ENCODE results near the gene PLEKHG5.
A peak's percentile ranks its signal among the peaks of the same experiment; 100 is the strongest.

Gene PLEKHG5

DNA sequence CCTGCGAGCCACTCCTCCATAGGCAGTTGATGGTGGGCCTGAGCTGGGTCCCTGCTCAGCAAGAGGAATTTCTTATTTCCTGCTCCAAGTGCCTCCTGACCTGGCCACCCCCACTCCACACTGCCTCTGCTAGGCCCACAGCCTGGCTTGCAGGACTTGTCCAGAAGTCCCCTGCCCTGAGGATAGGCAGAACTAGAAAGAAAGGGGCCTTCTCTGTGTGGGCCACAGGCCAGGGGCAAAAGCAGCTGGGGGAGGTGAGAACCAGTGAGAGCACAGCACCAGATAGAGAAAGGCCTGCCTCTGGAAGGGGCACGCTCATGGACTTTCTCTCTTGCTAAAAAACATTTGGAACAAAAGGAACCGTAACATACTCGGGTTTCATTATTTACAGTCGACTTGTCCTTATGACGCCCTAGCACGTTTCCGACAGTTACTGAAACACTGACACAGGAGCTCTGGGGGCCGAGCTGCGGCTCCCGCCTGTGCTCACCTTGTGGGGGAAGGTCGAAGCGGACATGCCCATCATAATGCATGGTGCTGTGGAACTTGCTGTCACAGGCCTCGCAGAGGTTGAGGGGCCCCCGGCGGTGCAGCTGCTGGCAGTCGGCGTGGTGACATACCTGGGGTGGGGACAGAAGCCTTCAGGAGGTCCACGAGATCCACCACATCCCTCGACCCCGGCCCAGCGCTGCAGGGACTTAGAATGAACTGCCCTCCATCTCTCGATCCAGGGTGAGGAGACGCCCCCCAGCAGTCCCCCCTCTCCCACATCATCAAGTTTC, 14.2 kb downstream of the PLEKHG5 start:
- no peak for DNase-seq (ENCODE audit: low read depth)

DNA sequence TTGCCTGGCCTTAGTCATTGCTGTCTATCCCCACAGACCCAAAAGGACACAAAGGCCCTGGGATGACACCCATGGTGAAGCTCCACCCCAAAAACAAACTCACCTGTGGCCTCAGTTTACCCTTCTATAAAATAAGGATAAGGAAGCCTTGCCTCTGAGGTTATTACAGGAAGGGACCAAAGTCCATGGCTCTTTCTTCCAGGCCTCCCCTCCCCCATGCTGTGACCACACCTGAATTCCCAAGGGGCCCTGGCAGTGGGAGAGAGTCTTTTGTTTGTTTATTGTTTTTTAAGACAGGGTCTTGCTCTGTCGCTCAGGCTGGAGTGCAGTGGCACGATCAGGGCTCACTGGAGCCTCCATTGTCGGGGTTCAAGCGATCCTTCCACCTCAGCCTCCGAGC, 15.0 kb downstream of the PLEKHG5 start:
- no peak for DNase-seq (ENCODE audit: low read depth)

DNA sequence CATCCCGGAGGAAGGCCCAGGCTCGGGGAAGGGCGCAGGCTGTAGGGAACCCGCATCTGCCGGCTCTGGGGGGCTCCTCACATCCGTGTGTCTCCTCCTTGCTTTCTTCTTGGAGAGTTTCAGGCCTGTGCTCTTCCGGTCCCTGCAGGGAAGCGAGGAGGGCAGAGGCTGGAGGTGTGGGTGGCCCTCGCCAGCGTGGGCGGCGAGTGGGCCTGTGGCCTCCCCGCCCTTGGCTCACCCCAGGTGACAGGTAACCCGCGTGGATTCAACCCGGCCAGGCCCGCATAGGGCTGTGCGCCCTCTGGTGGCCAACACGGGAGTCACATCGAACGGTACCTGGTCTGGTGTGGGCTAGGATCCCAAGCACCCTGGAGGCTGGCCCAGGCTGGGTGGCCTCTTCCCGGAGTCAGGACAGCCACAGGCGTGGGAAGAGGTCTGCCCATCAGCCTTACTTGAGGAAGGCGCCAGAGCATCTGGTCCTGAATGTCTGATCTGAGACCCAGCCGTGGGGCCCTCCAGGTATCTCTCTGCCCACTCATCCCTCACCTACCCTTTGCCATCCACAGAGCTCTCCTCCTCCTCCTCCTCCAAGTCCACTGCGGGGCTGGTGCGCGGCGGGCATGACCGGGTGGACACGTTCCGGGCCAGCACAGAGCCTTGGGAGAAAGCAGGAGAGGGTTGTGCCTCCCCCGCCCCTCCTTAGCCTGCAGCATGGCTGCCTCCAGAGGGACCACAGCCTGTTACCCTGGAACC, 15.9 kb downstream of the PLEKHG5 start:
- DNase-seq (ENCODE audit: low read depth) = peak; percentile 56

DNA sequence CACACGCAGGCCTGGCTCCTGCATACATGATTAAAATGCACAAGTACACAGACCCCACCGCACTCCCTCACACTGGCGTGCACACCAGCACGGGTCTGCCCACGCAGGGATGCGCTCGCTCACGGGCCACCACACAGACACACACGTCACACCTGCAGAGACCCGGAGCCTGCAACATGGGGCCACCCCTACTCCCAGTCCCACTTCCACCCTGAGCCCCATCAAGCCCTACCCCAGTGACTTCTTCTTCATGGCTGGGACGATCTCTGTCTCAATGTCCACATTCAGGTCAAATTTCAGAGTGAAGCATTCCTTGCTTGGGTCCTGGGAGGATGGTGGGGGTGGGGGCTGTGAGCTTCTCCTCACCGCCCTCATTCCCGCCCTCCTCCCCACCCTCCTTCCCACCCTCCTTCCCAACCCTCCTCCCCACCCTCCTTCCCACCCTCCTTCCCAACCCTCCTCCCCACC, 16.6 kb downstream of the PLEKHG5 start:
- DNase-seq (ENCODE audit: low read depth) = no peak

DNA sequence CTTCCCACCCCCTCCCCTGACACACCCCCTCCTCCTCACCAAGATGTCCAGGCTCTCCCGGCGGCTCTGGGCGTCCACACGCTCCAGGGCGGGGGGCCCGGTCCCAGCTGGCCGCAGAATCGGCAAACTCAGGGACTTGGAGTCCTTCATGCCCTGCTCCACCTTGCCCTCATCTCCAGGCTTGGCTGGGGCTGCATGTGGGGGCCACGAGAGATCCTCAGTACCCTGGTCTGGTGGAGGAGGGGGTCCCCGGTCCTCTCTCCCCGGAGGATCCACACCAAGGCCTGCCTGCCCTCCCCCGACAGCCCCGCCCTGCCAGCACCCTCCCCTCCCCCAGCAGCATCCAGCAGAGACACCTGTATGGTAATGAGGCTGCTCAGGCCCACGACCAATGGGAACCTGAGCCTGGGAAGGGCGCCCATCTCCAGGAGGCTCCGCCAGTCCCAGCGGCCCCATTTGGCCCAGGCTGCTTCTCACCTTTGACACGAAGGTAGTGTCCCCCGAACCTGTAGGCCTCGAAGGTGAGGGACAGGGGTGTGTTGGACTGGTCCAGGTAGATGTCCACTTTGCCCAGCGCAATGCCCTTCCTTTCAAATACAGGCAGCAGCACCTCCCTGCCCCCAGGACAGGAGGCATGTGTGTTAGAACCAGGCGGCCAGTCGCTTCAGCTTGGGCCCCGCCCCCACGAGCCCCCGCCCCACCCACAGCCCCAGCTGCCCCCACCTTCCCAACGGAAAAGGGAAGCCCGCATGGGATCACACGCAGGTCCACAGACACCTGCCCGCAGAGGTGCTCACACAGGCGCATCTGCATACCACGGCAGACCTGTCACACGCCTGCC, 17.3 kb downstream of the PLEKHG5 start:
- DNase-seq (ENCODE audit: low read depth) = no peak

DNA sequence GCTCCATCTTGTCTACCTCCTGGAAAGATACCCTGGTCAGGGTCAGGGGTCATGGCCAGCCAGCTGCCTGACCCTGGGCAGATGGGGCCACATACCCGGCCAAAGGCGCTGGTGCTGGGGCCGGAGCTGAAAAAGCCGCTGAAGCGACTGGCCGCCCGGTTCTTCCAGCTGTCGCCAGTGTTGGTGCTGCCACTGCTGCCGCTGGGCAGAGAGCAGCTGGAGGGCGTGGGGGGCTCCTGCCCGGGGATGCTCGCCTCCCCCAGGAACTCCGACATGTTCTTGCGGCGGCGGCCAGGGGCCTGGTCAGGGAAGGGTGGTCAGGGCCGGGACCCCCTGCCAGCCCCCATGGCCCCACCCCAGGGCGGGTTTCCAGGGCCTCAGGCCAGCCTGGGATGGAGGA, 18.3 kb downstream of the PLEKHG5 start:
- DNase-seq (ENCODE audit: low read depth) = no peak

DNA sequence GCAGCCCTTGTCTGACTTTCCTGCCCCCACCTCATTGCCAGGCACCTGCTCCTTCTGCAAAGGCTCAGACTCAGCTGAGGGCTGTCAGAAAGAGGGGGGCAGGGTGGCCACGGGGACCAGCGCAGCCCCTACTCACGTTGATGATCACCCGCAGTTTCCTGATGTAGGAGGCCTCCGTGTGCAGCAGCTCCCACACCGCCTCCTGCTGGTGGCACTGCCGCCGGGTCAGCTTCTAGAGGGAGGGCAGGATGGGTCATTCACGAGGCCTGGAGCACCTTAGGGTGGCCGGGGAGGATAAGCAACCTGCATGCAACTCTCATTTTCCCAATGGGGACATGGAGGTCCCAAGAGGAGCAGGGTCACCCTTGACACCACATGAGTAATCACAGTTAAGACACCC, 19.1 kb downstream of the PLEKHG5 start:
- no peak for DNase-seq (ENCODE audit: low read depth)

DNA sequence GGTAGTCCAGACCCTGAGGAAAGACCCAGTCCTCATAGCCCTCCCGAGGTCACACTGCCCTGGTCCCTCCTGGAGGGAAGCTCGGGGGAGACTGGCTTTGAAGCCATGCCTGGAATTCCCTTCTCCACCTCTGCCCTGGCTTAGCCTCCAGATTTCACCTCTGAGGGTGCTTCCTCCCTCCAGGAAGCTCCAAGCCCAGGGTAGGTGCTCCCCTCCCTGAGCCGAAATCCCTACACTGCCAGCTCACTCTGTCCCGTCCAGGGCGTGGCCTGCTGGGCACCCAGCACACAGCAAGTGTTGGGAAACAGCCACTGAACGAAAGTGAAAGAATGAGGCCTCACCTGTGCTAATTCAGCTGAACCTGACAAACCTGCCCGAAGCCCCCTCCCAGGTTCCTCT, 19.5 kb downstream of the PLEKHG5 start:
- DNase-seq (ENCODE audit: low read depth) = no peak

DNA sequence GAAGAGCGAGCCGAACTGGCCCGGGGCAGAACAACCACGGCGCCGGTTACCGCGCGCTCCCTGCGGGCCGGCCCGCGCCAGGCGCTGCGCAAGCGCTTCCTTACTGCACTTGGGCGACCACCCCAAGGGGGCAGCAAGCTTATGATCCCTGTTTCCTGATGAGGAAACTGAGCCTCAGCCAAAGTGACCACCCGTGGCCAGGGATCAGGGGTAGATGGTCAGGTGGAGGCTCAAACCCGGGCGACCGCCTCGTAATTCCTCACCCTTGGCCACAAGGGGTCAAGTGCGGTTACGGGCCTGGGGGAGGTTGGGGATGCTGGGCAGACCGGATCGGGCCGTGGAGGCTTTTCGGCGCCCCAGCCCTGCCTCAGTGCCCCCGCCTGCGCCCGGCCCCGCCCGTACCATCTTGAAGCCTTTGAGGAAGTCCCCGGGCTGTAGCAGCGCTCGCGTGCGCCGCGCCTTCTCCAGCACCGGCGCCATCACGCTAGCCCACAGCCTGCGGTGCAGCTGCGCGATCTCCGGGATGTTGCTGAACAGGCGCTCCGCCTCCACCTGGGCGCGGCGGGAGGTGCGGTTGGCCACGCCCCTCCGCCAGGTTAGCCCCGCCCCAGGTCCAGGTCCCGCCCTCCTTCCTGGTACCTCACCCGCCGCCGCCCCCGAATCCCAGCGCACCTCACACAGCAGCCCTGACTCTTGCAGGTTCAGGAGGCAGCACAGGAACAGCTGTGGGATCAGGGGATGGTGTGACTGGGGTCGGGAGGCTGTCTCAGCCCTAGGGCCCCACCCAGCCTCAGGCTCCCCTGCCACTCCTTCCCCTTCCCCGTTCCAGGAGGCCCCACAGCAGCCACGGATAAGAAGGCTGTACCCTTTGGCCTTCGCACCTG, 20.1 kb downstream of the PLEKHG5 start:
- no peak for DNase-seq (ENCODE audit: low read depth)

DNA sequence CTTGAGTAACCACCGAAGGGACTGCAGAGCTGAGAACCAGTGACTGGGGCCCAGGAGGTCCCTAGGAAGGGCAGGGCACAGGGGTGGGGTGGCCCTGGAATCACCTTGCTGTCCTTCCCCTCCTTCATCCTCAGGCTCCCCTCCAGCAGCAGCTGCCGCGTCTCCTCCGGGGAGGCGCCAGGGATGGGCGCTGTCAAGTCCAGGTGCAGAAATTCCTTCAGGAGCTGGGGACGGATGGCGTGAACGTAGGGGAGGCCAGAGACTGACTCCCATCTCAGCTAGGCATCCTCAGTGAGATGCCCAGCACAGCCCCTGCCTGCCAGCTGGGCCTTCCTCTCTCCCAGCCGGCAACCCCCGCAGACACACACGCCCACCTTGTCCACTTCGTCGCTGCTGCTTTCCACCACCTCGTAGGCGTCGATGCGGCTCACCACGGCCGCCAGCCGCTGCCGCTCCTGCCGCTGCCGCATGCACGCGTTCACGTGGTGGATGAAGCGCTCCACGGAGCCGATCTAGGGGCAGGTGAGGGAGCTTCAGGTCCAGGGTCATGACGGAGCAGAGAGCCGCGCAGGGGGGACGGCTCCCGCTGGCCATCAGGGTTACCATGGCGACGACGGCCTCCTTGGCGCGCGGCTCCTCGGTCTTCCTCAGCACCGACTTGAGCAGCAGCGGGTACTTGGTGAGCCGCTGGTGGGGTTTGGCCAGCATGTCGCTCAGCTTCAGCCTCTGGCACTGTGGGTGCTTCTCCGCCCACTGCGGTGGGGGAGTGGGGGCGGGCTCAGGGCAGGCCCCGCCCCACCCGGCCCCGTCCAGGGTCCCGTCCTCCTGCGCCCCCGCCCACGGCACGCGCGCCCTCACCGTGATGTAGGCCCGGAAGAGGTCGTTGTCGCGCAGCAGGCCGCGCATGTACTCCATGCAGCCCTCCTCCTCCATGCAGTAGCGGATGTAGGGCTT, 21.1 kb downstream of the PLEKHG5 start:
- no peak for DNase-seq (ENCODE audit: low read depth)

DNA sequence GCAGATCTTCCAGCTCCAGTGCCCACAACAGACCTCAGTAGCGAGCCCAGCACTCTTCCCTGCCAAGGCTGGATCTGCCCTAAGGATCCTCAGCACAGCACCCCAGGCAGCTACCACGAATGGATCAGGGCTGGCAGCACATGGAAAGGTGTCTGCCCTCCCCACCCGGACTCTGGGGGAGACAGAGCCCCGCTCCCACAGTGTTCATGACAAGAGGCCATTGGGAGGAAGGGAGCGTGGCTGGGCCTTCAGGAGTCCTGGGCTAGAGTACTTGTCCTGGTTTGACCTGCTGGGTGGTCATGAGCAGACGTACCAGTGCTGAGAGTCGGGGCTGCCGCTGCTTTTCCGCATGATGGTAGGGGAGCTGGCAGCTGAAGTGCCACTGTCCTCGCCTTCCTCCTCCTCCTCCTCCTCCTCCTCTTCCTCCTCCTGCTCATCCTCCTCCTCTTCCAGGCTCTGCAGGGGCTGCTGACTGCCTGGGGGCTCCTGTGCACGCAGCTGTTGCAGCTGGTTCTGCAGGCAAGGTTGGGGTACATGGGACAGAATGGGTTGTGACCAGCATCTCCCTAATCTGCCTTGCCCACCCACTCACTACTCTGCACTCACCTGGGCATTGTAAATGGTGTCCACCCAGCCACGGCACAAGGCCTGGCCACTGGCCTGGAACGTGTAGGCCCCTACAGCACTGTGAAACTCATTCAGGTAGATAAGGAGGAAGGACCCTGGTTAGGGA, 22.6 kb downstream of the PLEKHG5 start:
- DNase-seq (ENCODE audit: low read depth) = no peak

DNA sequence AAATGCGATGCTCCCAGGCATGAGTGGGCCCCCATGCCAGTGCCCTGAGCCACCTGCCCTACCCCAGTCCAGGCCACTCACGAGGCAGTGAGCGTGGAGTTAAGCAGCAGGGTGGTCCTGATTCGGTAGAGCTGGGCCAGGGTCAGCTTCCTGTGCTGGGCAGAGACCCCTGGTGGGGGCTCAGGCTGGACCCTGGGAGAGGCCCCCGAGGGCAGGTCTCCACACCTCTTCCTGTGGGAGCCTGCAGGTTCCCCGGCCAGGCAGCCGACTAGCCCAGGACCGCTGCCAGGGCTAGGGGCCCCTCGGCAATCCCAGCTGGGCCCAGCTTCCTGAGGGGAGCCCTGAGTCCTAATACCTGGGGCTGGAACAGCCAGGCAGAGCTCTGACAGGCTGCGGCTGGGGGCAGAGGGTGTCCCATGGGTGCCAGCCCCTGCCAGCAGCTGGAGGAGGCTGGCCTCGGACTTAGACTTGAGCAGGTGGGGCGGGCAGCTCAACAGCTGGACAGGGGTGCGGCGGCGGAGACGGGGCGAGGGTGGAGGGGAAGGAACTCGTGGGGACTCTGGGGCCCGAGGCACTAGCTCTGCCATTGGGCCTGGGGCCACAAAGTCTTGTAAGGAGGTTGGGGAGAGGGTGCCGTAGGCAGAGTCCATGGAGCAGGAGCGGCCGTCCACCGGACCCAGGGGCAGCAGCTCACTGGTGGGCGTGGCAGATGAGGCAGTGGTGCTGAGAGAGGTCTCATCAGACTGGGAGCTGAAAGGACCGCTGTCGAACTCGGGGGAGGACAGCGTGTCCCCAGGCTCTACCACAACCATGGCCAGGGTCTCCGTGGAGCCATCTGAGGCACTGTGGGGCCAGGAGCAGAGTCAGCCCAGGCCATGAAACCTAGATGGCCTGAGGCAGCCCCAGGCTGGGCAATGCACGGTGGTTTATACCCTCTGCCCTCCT, 23.5 kb downstream of the PLEKHG5 start:
- no peak for DNase-seq (ENCODE audit: low read depth)

DNA sequence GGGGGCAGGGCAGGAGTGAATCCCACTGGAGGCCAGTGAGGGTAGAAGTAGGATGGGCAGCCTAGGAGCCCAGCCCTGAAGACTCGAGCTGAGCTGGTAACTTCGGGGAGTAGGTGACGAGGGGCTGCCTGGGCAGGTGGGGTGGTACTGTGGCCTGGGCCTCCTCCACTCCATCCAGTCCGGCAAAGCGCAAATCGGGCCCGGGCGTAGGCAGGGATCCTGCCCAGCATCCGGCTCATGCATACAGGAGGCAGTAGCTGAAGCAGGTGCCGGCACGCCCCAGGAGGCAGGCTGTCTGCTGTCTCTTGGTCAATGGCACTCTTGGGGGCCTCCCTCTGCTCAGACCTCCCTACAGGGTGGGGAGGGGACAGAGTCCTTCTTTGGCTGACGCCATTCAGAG, 24.2 kb downstream of the PLEKHG5 start:
- DNase-seq (ENCODE audit: low read depth) = no peak

DNA sequence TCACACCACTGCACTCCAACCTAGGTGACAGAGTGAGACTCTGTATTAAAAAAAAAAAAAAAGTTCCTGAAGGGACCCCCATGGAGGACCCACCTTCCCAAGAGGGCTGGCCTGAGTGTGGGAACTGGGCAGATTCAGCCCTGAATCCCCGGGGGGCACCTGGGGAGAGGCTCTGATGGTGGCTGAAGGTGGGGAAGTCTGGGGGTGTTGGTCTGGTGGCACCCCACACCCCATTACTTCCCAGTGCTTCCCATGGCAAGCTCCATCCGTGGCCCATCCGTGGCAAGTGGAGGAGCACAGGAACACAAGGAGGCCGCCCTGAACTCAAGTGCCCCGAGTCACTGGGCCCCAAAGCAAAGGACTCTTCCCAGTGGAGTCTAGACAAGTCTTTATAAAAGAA, 24.7 kb downstream of the PLEKHG5 start:
- no peak for DNase-seq (ENCODE audit: low read depth)

DNA sequence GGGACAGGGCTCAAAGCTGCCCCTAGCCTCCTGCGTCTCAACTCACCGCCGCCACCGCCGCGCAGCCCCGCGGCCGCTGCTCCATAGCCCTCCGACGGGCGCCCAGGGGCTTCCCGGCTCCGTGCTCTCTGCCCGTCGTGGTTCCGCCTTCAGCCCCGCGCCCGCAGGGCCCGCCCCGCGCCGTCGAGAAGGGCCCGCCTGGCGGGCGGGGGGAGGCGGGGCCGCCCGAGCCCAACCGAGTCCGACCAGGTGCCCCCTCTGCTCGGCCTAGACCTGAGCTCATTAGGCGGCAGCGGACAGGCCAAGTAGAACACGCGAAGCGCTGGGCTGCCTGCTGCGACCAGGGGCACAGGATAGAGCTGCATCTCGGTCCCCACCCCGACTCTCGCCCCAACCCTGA, 25.4 kb downstream of the PLEKHG5 start, which contains the start of gene TNFRSF25:
Gene TNFRSF25 (minus strand): TSS at position 151 of the 400 bp plus-strand sequence. CDS start 66 bp downstream, at position 85.
- DNase-seq (ENCODE audit: low read depth) = peak; percentile 43

DNA sequence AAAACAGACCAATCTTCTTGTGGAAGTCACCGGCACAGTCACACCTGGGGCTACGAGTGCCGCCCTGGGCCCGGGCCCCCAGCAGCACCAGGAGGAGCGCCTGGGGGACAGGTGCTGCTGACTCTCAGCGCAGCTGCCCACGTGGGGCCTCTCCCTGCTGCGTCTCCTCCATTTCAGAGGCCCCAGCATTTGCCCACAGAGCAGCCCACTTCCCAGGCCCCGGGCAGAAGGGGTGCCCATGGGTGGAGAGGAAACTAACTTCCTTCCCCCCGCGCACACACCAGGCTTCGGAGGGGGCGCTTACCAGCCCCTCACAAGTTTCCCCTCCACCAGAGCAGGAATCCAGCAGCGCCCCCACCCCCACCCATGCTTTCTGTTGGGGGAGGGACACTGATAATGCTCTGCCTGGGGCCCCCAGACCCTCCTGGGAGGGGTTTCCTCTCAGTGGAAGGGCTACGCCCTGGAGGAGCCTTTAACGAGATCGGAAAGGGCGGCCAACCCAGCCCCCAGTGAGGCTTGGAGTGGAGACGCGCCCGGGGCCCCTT, 25.9 kb downstream of the PLEKHG5 start:
- DNase-seq (ENCODE audit: low read depth) = no peak

DNA sequence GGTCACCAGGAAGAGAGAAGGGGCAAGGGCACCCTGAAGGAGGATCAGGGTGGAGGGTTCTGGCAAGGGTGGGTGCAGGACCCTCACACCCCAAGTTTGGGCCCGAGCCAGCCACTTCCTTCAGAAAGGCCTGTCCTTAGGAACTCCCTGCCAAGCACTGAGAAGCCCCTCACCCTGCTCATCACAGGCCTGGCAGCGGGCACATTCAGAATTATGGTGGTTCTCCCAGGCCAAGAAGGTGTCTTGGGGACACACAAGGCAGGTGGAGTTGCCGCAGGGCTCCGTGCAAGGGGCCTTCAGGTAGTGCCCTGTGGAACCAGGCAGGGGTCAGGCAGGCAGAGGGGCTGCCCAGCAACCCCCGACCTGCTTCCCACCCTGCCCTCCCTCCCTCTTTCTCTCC, 26.6 kb downstream of the PLEKHG5 start:
- no peak for DNase-seq (ENCODE audit: low read depth)

DNA sequence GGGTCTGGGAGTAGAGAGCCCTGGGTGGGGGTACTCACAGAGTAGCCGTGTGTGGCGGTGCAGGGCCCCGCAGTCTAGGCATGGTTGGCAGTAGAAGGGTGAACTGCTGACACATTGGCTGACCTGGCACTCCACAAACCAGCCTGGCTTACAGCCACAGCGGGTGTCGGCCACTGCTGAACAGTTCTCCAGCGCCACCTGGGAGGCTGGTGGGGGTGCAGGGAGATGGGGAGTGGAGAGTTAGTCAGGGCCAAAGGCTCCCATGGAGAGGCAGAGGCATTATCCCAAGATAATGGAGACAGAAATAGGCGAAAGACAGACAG, 27.0 kb downstream of the PLEKHG5 start:
- DNase-seq (ENCODE audit: low read depth) = no peak

DNA sequence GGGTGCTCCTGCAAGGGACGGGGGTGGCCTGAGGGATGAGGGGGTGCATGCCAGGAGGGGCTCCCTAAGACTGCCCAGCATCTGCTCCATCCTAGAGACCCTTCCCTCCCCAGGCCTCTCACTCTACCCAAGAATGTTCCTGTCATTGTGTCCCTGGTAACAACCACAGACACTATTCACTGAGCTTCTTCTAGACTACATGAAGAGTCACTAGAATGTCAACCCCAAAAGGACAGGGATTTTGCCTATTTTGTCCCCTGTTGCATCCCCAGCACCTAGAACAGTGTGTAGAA, 28.4 kb downstream of the PLEKHG5 start:
- no peak for DNase-seq (ENCODE audit: low read depth)
